ENCODE results near the gene ATP8A1.
A peak's percentile ranks its signal among the peaks of the same experiment; 100 is the strongest.

The ATP8A1 gene

GRCh38 chr4:42399393-42399792, 257.5 kb downstream of the ATP8A1 start:
- in situ Hi-C loops (cut with MboI; ENCODE audit: low pct_unique_long_range_greater_than_20kb, low sequenced_read_pairs, unreplicated experiment), result no loop called here
- TF ChIP-seq, protein P1, sequence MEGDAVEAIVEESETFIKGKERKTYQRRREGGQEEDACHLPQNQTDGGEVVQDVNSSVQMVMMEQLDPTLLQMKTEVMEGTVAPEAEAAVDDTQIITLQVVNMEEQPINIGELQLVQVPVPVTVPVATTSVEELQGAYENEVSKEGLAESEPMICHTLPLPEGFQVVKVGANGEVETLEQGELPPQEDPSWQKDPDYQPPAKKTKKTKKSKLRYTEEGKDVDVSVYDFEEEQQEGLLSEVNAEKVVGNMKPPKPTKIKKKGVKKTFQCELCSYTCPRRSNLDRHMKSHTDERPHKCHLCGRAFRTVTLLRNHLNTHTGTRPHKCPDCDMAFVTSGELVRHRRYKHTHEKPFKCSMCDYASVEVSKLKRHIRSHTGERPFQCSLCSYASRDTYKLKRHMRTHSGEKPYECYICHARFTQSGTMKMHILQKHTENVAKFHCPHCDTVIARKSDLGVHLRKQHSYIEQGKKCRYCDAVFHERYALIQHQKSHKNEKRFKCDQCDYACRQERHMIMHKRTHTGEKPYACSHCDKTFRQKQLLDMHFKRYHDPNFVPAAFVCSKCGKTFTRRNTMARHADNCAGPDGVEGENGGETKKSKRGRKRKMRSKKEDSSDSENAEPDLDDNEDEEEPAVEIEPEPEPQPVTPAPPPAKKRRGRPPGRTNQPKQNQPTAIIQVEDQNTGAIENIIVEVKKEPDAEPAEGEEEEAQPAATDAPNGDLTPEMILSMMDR (IDR thresholded peaks at IDR 0.05; ENCODE audit: extremely low read depth, insufficient read depth, missing control alignments), result no peak
- DNase-seq (ENCODE audit: low spot score), result no peak

- in situ Hi-C loops (cut with MboI; ENCODE audit: low pct_unique_long_range_greater_than_20kb, low sequenced_read_pairs, unreplicated experiment), result no loop called here
- TF ChIP-seq, protein P1 (IDR thresholded peaks at IDR 0.05; ENCODE audit: extremely low read depth, insufficient read depth, missing control alignments), result no peak
- no peak for DNase-seq (ENCODE audit: low spot score)
These were observed 258.0 kb downstream of the ATP8A1 start for GRCh38 chr4:42398871-42399331.

GRCh38 chr4:42398171-42398870, 258.6 kb downstream of the ATP8A1 start:
- in situ Hi-C loops (cut with MboI; ENCODE audit: low pct_unique_long_range_greater_than_20kb, low sequenced_read_pairs, unreplicated experiment), result no loop called here
- TF ChIP-seq, protein P1 (IDR thresholded peaks at IDR 0.05; ENCODE audit: extremely low read depth, insufficient read depth, missing control alignments), result no peak
- DNase-seq (ENCODE audit: low spot score), result peak; percentile 28

DNA sequence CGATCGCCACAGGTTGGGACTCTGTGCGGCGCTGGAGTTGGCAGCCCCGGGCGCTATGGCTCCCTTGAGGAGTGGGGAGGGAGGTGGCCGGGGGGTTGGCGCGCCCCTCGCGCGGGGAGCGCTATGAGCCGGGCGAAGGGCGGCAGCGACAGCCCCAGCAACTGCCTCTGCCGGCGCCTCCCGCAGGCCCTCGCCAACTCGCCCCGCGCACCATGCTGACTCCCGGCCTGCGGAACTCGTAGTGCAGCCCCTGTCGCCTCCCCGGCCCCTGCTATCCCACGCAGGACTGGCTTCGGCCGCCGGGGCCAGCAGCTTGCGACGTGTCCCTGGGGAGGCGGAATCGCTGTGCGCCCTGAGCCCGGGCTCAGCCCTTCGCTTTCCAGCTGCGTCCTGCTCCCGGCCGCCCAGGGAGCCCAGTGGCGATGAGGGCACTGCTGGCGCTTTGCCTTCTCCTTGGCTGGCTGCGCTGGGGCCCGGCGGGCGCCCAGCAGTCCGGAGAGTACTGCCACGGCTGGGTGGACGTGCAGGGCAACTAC, 259.2 kb downstream of the ATP8A1 start:
- in situ Hi-C loops (cut with MboI; ENCODE audit: low pct_unique_long_range_greater_than_20kb, low sequenced_read_pairs, unreplicated experiment), result no loop called here
- TF ChIP-seq, protein P1 (IDR thresholded peaks at IDR 0.05; ENCODE audit: extremely low read depth, insufficient read depth, missing control alignments), result no peak
- DNase-seq (ENCODE audit: low spot score), result peak; percentile 46

DNA sequence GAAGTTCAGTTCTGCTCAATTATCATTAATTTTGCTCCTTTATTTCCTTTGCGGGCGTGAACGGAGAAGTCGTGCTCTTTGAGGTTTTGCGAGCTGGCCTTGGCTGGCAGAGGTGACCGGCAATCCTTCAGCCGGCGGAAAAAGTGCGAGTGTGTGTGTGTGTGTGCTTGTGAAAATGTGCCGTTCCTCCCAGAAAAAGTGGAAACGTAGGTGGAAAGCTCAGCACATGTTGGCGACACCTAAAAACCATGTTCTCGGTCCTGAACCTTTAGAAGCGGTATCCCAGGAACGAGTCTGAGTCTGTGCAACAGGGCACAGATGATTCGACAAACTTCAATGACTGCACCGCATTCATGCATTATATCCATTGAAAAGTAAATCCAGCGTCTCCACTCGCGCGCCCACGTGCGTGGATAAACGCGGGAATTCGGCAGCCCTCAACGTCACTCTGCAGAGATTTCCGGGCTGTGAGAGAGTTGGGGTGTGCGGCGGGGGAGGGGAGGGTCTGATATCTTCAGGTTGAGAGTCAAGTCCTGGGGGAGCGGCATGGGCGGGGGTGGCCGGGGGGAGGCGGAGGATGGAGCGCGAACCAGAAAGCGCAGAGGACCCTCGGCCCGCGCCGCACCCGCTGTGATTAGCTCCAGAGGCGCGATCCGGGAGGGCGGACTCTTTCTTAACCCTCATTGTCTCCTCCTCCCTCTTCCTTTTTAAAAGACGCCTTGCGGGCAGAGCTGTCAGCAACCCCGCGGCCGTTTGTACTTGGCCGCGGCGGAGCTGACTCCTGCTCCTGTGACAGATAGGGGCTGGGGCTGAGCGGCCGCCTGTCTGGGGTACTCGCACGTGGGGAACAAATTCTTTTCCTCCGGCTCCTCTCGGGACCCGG, 259.9 kb downstream of the ATP8A1 start, which contains the start of gene SHISA3:
Gene SHISA3 (plus strand): TSS at position 737 of the 883 bp plus-strand sequence. CDS start 569 bp downstream, outside the sequence.
- peak; percentile 55 for DNase-seq (ENCODE audit: low spot score)
- TF ChIP-seq, protein P1 (IDR thresholded peaks at IDR 0.05; ENCODE audit: extremely low read depth, insufficient read depth, missing control alignments), result no peak
- in situ Hi-C loops (cut with MboI; ENCODE audit: low pct_unique_long_range_greater_than_20kb, low sequenced_read_pairs, unreplicated experiment), result no loop called here

DNA sequence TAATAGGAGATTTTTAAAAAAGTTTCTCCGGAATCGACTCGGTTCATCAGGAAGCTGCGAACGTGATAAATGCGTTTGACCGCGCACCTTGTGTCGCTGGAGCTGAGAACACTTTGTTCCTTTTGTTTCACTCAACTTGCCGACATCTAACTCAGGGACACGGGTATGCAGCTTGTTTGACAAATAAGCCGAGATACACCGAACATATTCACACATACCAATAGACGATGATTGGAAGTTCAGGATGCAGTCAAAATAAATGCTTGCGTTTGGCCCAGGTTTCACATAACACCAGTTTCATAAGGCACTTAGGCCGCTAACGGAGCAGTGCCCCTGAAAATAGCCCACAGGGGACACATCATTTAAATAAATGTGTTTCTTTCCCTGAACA, 260.5 kb downstream of the ATP8A1 start:
- in situ Hi-C loops (cut with MboI; ENCODE audit: low pct_unique_long_range_greater_than_20kb, low sequenced_read_pairs, unreplicated experiment), result no loop called here
- DNase-seq (ENCODE audit: low spot score), result no peak
- TF ChIP-seq, protein P1 (IDR thresholded peaks at IDR 0.05; ENCODE audit: extremely low read depth, insufficient read depth, missing control alignments), result no peak

Data from GM13977 (cell line).